Heart left ventricle (tissue), 16 donors: ENCODE results near the gene CXCL14. TPM values are rescaled to one million over a fixed set of nuclear protein-coding genes. Genes with fewer than 3 reads are reported as not detected.
A peak's percentile ranks its signal among the peaks of the same experiment; 100 is the strongest.

Experiments used
- ATAC-seq, 4 donors: fragments of 200-7000 bp; cut with Tn5 transposase; one replicate each; pipeline ENCODE4 v1.9.1; 2020 to 2022; ENCODE audit warnings: moderate library complexity in 4 of 4, mild to moderate bottlenecking in 3 of 4, moderate number of reproducible peaks in 1 of 4
- DNase-seq, 5 donors: peaks; one replicate each; pipeline ENCODE4 v3.0.0-alpha.2; 2020
- H3K27ac ChIP-seq, 12 donors: fragments of 200-600 bp; sonication (generic) in 4 of 12; one replicate each; pipeline versions ENCODE4 v1.5.0 to v1.8.0; 2016 to 2022; ENCODE audit warnings: mild to moderate bottlenecking in 2 of 12
- H3K27me3 ChIP-seq, 9 donors: fragments of 200-600 bp; sonication (generic) in 2 of 9; one replicate each; pipeline versions ENCODE4 v1.5.1 to v1.8.0; 2016 to 2022; ENCODE audit warnings: mild to moderate bottlenecking in 3 of 9
- H3K36me3 ChIP-seq, 9 donors: fragments of 200-600 bp; sonication (generic) in 2 of 9; one replicate each; pipeline versions ENCODE4 v1.5.0 to v1.8.0; 2018 to 2022; ENCODE audit warnings: mild to moderate bottlenecking in 2 of 9
- H3K4me1 ChIP-seq, 12 donors: fragments of 200-600 bp; sonication (generic) in 4 of 12; one replicate each; pipeline versions ENCODE4 v1.5.0 to v1.8.0; 2016 to 2022; ENCODE audit warnings: mild to moderate bottlenecking in 3 of 12
- H3K4me3 ChIP-seq, 12 donors: fragments of 200-600 bp; sonication (generic) in 4 of 12; one replicate each; pipeline versions ENCODE4 v1.5.0 to v1.8.0; 2017 to 2022; ENCODE audit warnings: mild to moderate bottlenecking in 9 of 12, moderate library complexity in 4 of 12
- H3K9me3 ChIP-seq, 12 donors: fragments of 200-600 bp; sonication (generic) in 4 of 12; one replicate each; pipeline versions ENCODE4 v1.5.0 to v1.8.0; 2016 to 2022; ENCODE audit warnings: mild to moderate bottlenecking in 1 of 12
- POLR2A ChIP-seq, 2 donors: fragments of 450-650 bp; IDR thresholded peaks; one replicate each; pipeline ENCODE4 v1.6.1; 2017; ENCODE audit warnings: antibody characterized with exemption in 2 of 2, mild to moderate bottlenecking in 2 of 2, moderate library complexity in 2 of 2
- WGBS, 4 donors: extraction: QIAGEN DNeasy Blood & Tissue Kit in 2 of 4; methylation state at CpG; one replicate each; pipeline versions ENCODE4 v1.1.5 to v1.1.7; 2013 to 2018; 5-methylcytosine and 5-hydroxymethylcytosine counted together
- intact Hi-C, 10 donors: fragments of 100-400 bp; cut with DNase I; formaldehyde crosslinking; loops; one replicate each; pipeline versions ENCODE4 v1.11.1 to v1.14.2; 2022
- polyA plus RNA-seq, 2 donors: library from polyadenylated mRNA; stranded (reverse); fragments of 200-250 nt; gene quantifications; one replicate each; pipeline ENCODE4 v1.2.3, GENCODE V29; 2013
- total RNA-seq, 9 donors: library from RNA; depleted of rRNA in 2 of 9; stranded (reverse); fragments of >200 nt in 2 of 9; fragmentation: NEBNext Ultra II Directional in 3 of 9; extraction: Animal tissue kit (Norgen Biotek cat#: 25700) in 3 of 9; gene quantifications; one replicate each; pipeline versions ENCODE4 v1.1.0 to v1.2.4, GENCODE V29; 2016 to 2023
- TF ChIP-seq, protein P1 (sequence below), 12 donors: fragments of 200-600 bp; sonication (generic) in 4 of 12; IDR thresholded peaks; one replicate each; pipeline versions ENCODE4 v1.5.0 to v1.8.0; 2018 to 2022; ENCODE audit warnings: antibody characterized with exemption in 12 of 12, mild to moderate bottlenecking in 5 of 12
- donor health status: ischemic (EF 13 %, LVEDD 7.1; RV severe dilation, severe dysfunction).
- donor health status: healthy with polysubstance abuse.
- donor health status: DM: no; HTN: yes; CAD: no.
- donor health status: DM: no; HTN: no; CAD: no.
- donor health status: ischemic (EF 25% LVEDD 6.9; RV normal size, moderate dysfunction).
- donor health status: ischemic (EF 25% LVEDD 5.7; RV mildly dilated, moderate dysfunction).
- donor health status: healthy.
- donor health status: DM: yes; HTN: yes; CAD: no.
- donor health status: ischemic (EF 35%, LVEDD 5.7; RV mildly dilated, moderate dysfunction).
- donor health status: nonischemic (EF 11% LVEDD 7.7; RV severe dilation, severe dysfunction).
- donor health status: DM: yes; HTN: yes; CAD: no.
- donor health status: PGD.
- donor health status: ischemic (EF 29% LVEDD 5.4; RV normal size, mild dysfunction).
- donor health status: nonischemic (EF 23%, LVEDD 6.1; RV moderate dilation, normal function).

The CXCL14 gene
- total and polyA plus RNA-seq, 11 donors: 0.22 to 31.8 (median 0.69) TPM

DNA sequence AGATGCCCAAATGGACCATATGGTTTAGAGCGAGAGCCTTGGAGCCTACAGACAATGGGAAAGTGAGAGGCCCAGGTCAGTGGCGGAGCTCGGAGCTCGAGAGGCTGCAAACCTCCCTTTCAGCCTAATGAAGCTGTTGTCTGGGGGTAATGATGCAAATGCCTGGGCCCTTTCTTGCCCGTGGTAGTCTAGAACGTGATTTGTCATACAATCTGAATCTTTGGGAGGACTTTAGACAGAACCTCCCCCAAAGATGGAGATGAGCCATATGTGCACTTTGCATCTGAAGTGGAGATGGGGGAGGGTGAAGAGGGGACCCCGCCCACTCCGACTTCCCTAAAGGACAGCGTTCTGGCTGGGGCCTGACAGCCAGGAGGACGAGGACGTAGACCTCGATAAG, 32.7 kb downstream of the CXCL14 start:
- Histone ChIP-seq H3K4me1 (peaks cover 0 to 23% (median 17%) of the 10 kb centered on the region in 12 donors), H3K36me3 (no peaks in the 10 kb centered on the region), H3K4me3 (no peak overlapping the region), H3K27me3 (peaks cover 27 to 95% (median 61%) of the 10 kb centered on the region in 9 donors), H3K27ac (no peak overlapping the region), H3K9me3 (no peaks in the 10 kb centered on the region)
- WGBS, 4 donors: 46 to 65% (median 60%) methylated on average over 12 of the region's 12 CpGs
- no peak for DNase-seq
- TF ChIP-seq, protein P1, sequence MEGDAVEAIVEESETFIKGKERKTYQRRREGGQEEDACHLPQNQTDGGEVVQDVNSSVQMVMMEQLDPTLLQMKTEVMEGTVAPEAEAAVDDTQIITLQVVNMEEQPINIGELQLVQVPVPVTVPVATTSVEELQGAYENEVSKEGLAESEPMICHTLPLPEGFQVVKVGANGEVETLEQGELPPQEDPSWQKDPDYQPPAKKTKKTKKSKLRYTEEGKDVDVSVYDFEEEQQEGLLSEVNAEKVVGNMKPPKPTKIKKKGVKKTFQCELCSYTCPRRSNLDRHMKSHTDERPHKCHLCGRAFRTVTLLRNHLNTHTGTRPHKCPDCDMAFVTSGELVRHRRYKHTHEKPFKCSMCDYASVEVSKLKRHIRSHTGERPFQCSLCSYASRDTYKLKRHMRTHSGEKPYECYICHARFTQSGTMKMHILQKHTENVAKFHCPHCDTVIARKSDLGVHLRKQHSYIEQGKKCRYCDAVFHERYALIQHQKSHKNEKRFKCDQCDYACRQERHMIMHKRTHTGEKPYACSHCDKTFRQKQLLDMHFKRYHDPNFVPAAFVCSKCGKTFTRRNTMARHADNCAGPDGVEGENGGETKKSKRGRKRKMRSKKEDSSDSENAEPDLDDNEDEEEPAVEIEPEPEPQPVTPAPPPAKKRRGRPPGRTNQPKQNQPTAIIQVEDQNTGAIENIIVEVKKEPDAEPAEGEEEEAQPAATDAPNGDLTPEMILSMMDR (IDR thresholded peaks at IDR 0.05): no peak
- TF ChIP-seq POLR2A (IDR thresholded peaks at IDR 0.05): no peak
- intact Hi-C loops: no loop called here
- ATAC-seq: no peak

DNA sequence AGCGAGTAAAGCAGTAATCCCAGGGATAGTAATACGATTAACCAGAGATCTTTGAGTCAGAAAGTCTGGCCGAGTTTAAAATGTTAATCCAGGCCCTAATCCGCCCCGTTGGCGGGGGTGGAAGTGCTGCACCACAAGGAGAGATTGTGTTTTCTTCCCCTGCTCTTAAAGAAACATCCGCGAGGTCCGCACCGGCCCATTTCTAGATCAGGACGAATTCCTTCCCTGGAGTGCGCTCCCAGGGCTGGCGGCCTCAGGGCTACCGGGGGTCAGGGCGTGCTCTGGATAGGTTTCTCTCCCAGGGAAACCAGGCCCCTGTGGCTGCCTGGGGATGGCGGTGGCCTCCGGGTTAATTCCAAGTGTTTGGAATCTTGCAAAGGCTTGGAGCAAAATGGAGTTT, 33.7 kb downstream of the CXCL14 start:
- 39 to 51% (median 49%) methylated on average over 17 of the region's 17 CpGs for WGBS, 4 donors
- H3K27me3 ChIP-seq: peaks cover 27 to 97% (median 65%) of the 10 kb centered on the region in 9 donors
- peak overlapping the region in 4 of 12 donors; percentile 57 to 65 (median 62) for H3K4me3 ChIP-seq
- ATAC-seq: no peak
- no peak for DNase-seq
- intact Hi-C loops: no loop called here
- peaks cover 0 to 23% (median 17%) of the 10 kb centered on the region in 12 donors for H3K4me1 ChIP-seq
- TF ChIP-seq POLR2A (IDR thresholded peaks at IDR 0.05): no peak
- TF ChIP-seq, protein P1 (IDR thresholded peaks at IDR 0.05): no peak
- H3K36me3 ChIP-seq: no peaks in the 10 kb centered on the region
- H3K27ac ChIP-seq: no peak overlapping the region
- H3K9me3 ChIP-seq: no peaks in the 10 kb centered on the region

DNA sequence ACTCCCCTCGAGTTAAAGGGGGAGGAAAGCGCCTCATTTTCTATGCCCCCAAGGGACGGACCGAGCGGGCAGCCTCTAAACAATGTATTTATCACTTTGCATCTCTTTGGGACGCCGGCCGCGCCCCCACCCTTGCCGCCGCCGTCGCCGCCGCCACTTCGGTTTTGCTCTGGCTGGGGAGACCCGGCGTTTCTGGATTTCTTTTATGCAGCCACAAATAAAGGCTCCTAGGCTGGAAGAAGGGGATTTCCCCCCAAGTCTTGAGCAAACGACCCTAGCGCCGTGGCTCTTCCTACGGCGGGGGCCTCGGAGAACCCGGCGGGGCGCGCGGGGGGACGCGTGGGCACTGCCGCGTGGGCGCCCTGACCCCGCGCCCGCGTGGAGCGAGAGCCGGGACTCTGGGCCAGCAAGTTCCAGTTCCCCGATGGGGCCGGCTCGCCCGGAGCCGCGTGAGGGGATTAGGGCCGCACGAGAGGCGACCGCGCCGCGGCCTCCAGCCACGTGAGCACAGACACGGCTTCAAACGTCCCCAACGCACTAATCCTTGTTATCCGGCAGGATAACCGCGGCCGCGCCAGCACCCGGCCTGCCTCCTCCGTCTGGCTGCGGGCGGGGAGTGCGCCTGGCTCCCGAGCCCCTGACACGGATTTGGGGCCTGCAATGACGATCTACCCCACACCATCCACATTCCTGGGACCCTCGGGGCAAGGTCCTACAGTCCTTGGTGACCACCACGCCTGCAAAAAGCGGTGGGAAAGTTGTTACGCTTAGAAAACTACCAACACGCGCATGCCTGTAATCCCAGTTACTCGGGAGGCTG, 35.1 kb downstream of the CXCL14 start:
- Histone ChIP-seq H3K4me3 (peak overlapping the region; percentile 32 to 65 (median 52)), H3K36me3 (no peaks in the 10 kb centered on the region), H3K4me1 (peaks cover 0 to 23% (median 17%) of the 10 kb centered on the region in 12 donors), H3K27me3 (peaks cover 30 to 100% (median 72%) of the 10 kb centered on the region in 9 donors), H3K27ac (peak overlapping the region in 1 of 12 donors; percentile 50), H3K9me3 (no peaks in the 10 kb centered on the region)
- 1 to 3% (median 2%) methylated on average over 30 to 77 of the region's 77 CpGs for WGBS, 4 donors
- ATAC-seq: peak in 2 of 4 donors; percentile 30 to 53
- intact Hi-C loops: no loop called here
- no peak for DNase-seq
- TF ChIP-seq, protein P1 (IDR thresholded peaks at IDR 0.05): no peak
- TF ChIP-seq POLR2A (IDR thresholded peaks at IDR 0.05): no peak

DNA sequence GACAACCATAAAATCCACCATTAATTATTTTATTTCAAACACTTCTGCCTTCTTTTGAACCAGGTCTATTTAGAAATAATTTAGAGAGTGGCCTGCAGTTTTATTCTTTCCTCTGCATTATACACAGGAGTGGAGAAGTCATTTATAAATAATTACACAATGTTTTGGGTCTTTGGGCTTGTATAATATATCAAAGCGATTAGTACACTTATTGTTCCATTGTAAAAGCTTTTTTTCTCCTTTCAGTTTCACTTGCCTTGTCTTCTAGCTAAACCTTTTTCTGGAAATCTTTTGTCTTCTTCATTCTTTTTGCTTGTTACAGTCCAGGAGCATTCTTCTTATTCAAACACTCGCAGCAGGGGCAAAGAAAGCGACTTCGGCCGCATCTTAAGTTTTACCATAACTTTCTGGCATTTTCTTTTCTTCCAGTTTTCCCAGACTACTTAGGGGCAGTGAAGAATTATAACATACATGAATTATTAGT, 35.7 kb downstream of the CXCL14 start:
- DNase-seq (no peak), ATAC-seq (no peak)
- no peaks in the 10 kb centered on the region for H3K9me3 ChIP-seq
- peak overlapping the region in 1 of 12 donors; percentile 50 for H3K27ac ChIP-seq
- TF ChIP-seq, protein P1 (IDR thresholded peaks at IDR 0.05): no peak
- TF ChIP-seq POLR2A (IDR thresholded peaks at IDR 0.05): no peak
- H3K4me1 ChIP-seq: peaks cover 0 to 23% (median 17%) of the 10 kb centered on the region in 12 donors
- intact Hi-C loops: no loop called here
- H3K27me3 ChIP-seq: peaks cover 36 to 100% (median 76%) of the 10 kb centered on the region in 9 donors
- 23 to 38% (median 32%) methylated on average over 5 of the region's 5 CpGs for WGBS, 4 donors
- no peaks in the 10 kb centered on the region for H3K36me3 ChIP-seq
- peak overlapping the region in 11 of 12 donors; percentile 32 to 65 (median 53) for H3K4me3 ChIP-seq
